CD14-positive monocyte (primary cell): ENCODE measurements around the gene CDK1. TPM values are rescaled to one million over a fixed set of nuclear protein-coding genes. Genes with fewer than 3 reads are reported as not detected.
A peak's percentile ranks its signal among the peaks of the same experiment; 100 is the strongest.

Source experiments
- DNase-seq, 3 donors: peaks; one replicate each; pipeline ENCODE4 v3.0.0-alpha.2; 2011 to 2022
- H2AFZ ChIP-seq: 2 replicates; pipeline ENCODE4 v1.6.0; 2012; ENCODE audit warnings: mild to moderate bottlenecking, low read depth, low read length, inconsistent platforms; ENCODE audit not compliant: insufficient read depth, poor library complexity, severe bottlenecking
- H3K27ac ChIP-seq, 2 donors: 1 replicate in 1 of 2; 2 replicates in 1 of 2; pipeline ENCODE4 v1.5.1; 2012 to 2013; ENCODE audit warnings: low read length in 2 of 2, control low read depth in 1 of 2, inconsistent platforms in 1 of 2, low read depth in 1 of 2, mild to moderate bottlenecking in 1 of 2
- H3K27me3 ChIP-seq, 2 donors: one replicate each; pipeline versions ENCODE4 v1.6.0 to v1.6.1; 2011 to 2013; ENCODE audit warnings: low read length in 2 of 2; ENCODE audit not compliant: control insufficient read depth in 2 of 2, insufficient read depth in 2 of 2
- H3K36me3 ChIP-seq, 2 donors: replicated peaks in 1 of 2; 1 replicate in 1 of 2; 2 replicates in 1 of 2; pipeline versions ENCODE4 v1.5.1 to v1.6.1; 2012 to 2013; ENCODE audit warnings: low read length in 2 of 2, control low read depth in 1 of 2, inconsistent platforms in 1 of 2, mild to moderate bottlenecking in 1 of 2; ENCODE audit not compliant: insufficient read depth in 2 of 2, control insufficient read depth in 1 of 2
- H3K4me1 ChIP-seq, 2 donors: 1 replicate in 1 of 2; 2 replicates in 1 of 2; pipeline versions ENCODE4 v1.5.1 to v1.6.1; 2012 to 2013; ENCODE audit warnings: low read length in 2 of 2, control low read depth in 1 of 2, inconsistent platforms in 1 of 2, mild to moderate bottlenecking in 1 of 2, moderate library complexity in 1 of 2; ENCODE audit not compliant: insufficient read depth in 2 of 2, control insufficient read depth in 1 of 2
- H3K4me2 ChIP-seq: replicated peaks from 2 replicates; pipeline ENCODE3; 2012; ENCODE audit warnings: low read length, moderate library complexity, mild to moderate bottlenecking; ENCODE audit not compliant: poor library complexity, severe bottlenecking; ENCODE audit errors: extremely low read depth
- H3K4me3 ChIP-seq, 3 experiments: fragments of 200-600 bp in 1 of 3; sonication (generic) in 1 of 3; replicated peaks in 1 of 3; 1 replicate in 2 of 3; 2 replicates in 1 of 3; pipeline ENCODE4 v1.5.1; 2011 to 2013; ENCODE audit warnings: low read length in 3 of 3, mild to moderate bottlenecking in 3 of 3, control low read depth in 2 of 3, low read depth in 2 of 3, inconsistent platforms in 1 of 3, moderate library complexity in 1 of 3
- H3K79me2 ChIP-seq: 2 replicates; pipeline ENCODE4 v1.6.0; 2012; ENCODE audit warnings: mild to moderate bottlenecking, control low read depth, inconsistent platforms, low read length, moderate library complexity; ENCODE audit not compliant: insufficient read depth
- H3K9ac ChIP-seq: 2 replicates; pipeline ENCODE4 v1.6.0; 2017; ENCODE audit warnings: low read length, mild to moderate bottlenecking; ENCODE audit not compliant: insufficient read depth, poor library complexity, severe bottlenecking
- H3K9me3 ChIP-seq, 2 donors: replicated peaks in 1 of 2; 1 replicate in 1 of 2; 2 replicates in 1 of 2; pipeline versions ENCODE4 v1.5.1 to v1.6.1; 2012 to 2013; ENCODE audit warnings: low read length in 2 of 2, control low read depth in 1 of 2; ENCODE audit not compliant: control insufficient read depth in 1 of 2, insufficient read depth in 1 of 2
- H4K20me1 ChIP-seq: 2 replicates; pipeline ENCODE4 v1.6.0; 2012; ENCODE audit warnings: mild to moderate bottlenecking, low read length, control low read depth, moderate library complexity; ENCODE audit not compliant: insufficient read depth
- H3K27ac Mint-ChIP-seq, 7 donors: one replicate each; pipeline ENCODE4 v1.8.0; 2020; ENCODE audit warnings: mild to moderate bottlenecking in 7 of 7, mixed read lengths in 7 of 7, moderate library complexity in 6 of 7, inconsistent platforms in 2 of 7
- H3K27me3 Mint-ChIP-seq, 3 donors: one replicate each; pipeline ENCODE4 v1.8.0; 2021 to 2022; ENCODE audit warnings: low read depth in 3 of 3, mild to moderate bottlenecking in 3 of 3, mixed read lengths in 3 of 3, moderate library complexity in 3 of 3, inconsistent platforms in 1 of 3
- H3K36me3 Mint-ChIP-seq, 2 donors: one replicate each; pipeline ENCODE4 v1.8.0; 2020; ENCODE audit warnings: mixed read lengths in 2 of 2, inconsistent platforms in 1 of 2, mild to moderate bottlenecking in 1 of 2
- H3K4me1 Mint-ChIP-seq: one replicate; pipeline ENCODE4 v1.8.0; 2020; ENCODE audit warnings: mild to moderate bottlenecking, mixed read lengths
- H3K4me3 Mint-ChIP-seq, 2 donors: one replicate each; pipeline ENCODE4 v1.8.0; 2020; ENCODE audit warnings: mild to moderate bottlenecking in 2 of 2, mixed read lengths in 2 of 2, moderate library complexity in 1 of 2
- H3K9me3 Mint-ChIP-seq, 7 donors: one replicate each; pipeline ENCODE4 v1.8.0; 2020 to 2022; ENCODE audit warnings: mixed read lengths in 7 of 7, mild to moderate bottlenecking in 6 of 7, moderate library complexity in 6 of 7, inconsistent platforms in 2 of 7
- WGBS: methylation state at CpG from one replicate; pipeline ENCODE4 v1.1.5; 2013; ENCODE audit warnings: missing lambda C conversion rate; ENCODE audit not compliant: insufficient coverage; 5-methylcytosine and 5-hydroxymethylcytosine counted together
- intact Hi-C, 2 donors: fragments of 100-400 bp; cut with micrococcal nuclease; formaldehyde crosslinking; loops; one replicate each; pipeline versions ENCODE4 v1.15.0 to v1.15.1; 2023
- polyA plus RNA-seq, 3 donors: library from polyadenylated mRNA; depleted of rRNA in 1 of 3; unstranded in 2 of 3; stranded (reverse) in 1 of 3; fragments of 300-500 nt in 2 of 3; fragments of >200 nt in 1 of 3; fragmentation: Illumina TruSeq in 2 of 3; gene quantifications; 1 replicate in 2 of 3; 2 replicates in 1 of 3; pipeline ENCODE4 v1.2.3, GENCODE V29; 2012 to 2021
- TF ChIP-seq, protein P1 (sequence below): fragments of 200-600 bp; IDR thresholded peaks from one replicate; pipeline ENCODE4 v1.8.0; 2022; ENCODE audit warnings: antibody characterized with exemption, mild to moderate bottlenecking

The CDK1 gene
- polyA plus RNA-seq, 3 donors = 0.08 to 0.21 (median 0.09) TPM

DNA sequence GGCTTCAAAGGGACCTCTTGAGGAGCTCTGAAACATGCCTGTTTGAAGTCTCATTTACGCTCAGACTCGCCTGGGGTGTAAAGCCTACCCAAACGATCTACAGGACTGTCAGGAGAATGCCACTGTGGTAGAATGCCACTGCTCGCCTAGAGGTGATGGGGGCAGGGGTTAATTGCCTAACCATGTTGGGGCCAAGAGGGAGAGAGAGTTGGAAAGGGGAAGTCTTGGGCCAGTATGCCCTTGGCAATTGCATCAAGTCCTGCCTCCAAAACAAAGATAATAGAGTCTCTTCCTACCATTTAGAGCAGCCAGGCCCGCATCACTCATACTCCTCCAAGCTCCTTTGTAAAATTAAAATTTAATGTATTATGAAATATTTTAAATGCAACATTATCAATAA, 25.2 kb downstream of the CDK1 start:
- H3K9me3 ChIP-seq = no peaks in the 10 kb centered on the region
- peaks cover 0 to 9% of the 10 kb centered on the region in 2 donors for H3K36me3 Mint-ChIP-seq
- no peak overlapping the region for H2AFZ ChIP-seq
- no peaks in the 10 kb centered on the region for H4K20me1 ChIP-seq
- DNase-seq = no peak
- TF ChIP-seq, protein P1, sequence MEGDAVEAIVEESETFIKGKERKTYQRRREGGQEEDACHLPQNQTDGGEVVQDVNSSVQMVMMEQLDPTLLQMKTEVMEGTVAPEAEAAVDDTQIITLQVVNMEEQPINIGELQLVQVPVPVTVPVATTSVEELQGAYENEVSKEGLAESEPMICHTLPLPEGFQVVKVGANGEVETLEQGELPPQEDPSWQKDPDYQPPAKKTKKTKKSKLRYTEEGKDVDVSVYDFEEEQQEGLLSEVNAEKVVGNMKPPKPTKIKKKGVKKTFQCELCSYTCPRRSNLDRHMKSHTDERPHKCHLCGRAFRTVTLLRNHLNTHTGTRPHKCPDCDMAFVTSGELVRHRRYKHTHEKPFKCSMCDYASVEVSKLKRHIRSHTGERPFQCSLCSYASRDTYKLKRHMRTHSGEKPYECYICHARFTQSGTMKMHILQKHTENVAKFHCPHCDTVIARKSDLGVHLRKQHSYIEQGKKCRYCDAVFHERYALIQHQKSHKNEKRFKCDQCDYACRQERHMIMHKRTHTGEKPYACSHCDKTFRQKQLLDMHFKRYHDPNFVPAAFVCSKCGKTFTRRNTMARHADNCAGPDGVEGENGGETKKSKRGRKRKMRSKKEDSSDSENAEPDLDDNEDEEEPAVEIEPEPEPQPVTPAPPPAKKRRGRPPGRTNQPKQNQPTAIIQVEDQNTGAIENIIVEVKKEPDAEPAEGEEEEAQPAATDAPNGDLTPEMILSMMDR = no peak
- peak overlapping the region in 1 of 7 donors; percentile 71 for H3K27ac Mint-ChIP-seq
- H3K27ac ChIP-seq = no peak overlapping the region
- 92% methylated on average over 2 of the region's 5 CpGs for WGBS
- no peak overlapping the region for H3K4me2 ChIP-seq
- H3K4me3 ChIP-seq = no peak overlapping the region
- H3K79me2 ChIP-seq = no peaks in the 10 kb centered on the region
- H3K27me3 ChIP-seq = no peaks in the 10 kb centered on the region
- peaks cover 0 to 5% (median 0%) of the 10 kb centered on the region in 3 donors for H3K27me3 Mint-ChIP-seq
- no peak overlapping the region for H3K9ac ChIP-seq
- no peaks in the 10 kb centered on the region for H3K9me3 Mint-ChIP-seq
- no peak overlapping the region for H3K4me3 Mint-ChIP-seq
- intact Hi-C loops = loop anchor here in 1 of 2 donors (10.0 kb wide), 1 partner anchor 601 kb away; no protein-coding TSS in a partner anchor
- peaks cover 7 to 11% of the 10 kb centered on the region in 2 donors for H3K4me1 ChIP-seq
- peaks cover 12% of the 10 kb centered on the region for H3K4me1 Mint-ChIP-seq
- H3K36me3 ChIP-seq = no peaks in the 10 kb centered on the region

DNA sequence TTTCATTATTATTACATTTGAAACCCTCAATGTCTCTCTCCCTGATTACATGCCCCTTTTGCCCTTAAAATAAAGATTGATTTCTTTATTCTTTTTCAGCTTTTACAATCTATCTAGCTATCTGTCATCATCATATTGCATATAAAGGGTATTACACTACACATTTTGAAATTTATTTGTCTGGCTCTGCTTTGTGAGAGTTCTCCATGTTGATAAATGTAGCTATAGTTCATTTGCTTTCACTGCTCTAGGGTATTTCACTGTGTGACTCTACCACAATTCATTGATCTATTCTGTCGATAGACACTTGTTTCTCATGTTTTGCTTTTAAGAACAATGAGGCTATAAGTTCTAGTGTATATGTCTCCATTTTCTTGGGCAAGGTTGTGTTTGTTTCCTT, 25.6 kb downstream of the CDK1 start:
- no peaks in the 10 kb centered on the region for H3K79me2 ChIP-seq
- Mint-ChIP-seq H3K36me3 (peaks cover 0 to 6% of the 10 kb centered on the region in 2 donors), H3K27me3 (peaks cover 0 to 5% (median 0%) of the 10 kb centered on the region in 3 donors), H3K9me3 (no peaks in the 10 kb centered on the region), H3K4me1 (peaks cover 16% of the 10 kb centered on the region), H3K27ac (no peak overlapping the region), H3K4me3 (no peak overlapping the region)
- TF ChIP-seq, protein P1 = no peak
- H3K36me3 ChIP-seq = no peaks in the 10 kb centered on the region
- no peaks in the 10 kb centered on the region for H3K9me3 ChIP-seq
- no peak overlapping the region for H3K4me3 ChIP-seq
- no peak overlapping the region for H2AFZ ChIP-seq
- H3K27me3 ChIP-seq = no peaks in the 10 kb centered on the region
- H3K9ac ChIP-seq = no peak overlapping the region
- H3K27ac ChIP-seq = no peak overlapping the region
- no peaks in the 10 kb centered on the region for H4K20me1 ChIP-seq
- no CpG with 5 or more reads among the region's 1 CpG for WGBS
- no peak for DNase-seq
- no peak overlapping the region for H3K4me2 ChIP-seq
- H3K4me1 ChIP-seq = peaks cover 11 to 16% of the 10 kb centered on the region in 2 donors
- intact Hi-C loops = loop anchor here in 1 of 2 donors (10.0 kb wide), 1 partner anchor 601 kb away; no protein-coding TSS in a partner anchor
